ENCODE data around the gene SUGCT.

The SUGCT gene

DNA sequence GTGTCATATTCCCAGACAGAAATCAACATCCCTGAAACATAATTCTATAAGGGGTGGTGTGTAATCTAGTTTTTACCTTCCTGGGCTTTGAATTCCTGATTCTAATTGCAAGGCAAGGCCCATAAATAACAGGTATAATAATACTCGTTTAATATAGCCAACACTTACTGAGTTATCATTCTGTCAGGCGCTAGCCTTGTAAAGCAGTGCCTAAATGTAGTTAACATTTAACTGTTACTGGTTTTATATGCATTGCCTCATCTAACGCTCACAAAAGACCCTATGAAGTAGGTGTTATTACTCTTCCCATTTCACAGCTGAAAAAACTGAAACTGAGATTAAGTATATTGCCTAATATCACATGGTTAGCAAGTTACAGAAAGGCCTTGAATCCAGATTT is 772.5 kb downstream of the SUGCT start:
- Histone ChIP-seq H3K36me3 (ENCODE audit: insufficient read depth, low read length) (no peaks in the 10 kb centered on the region), H3K4me1 (ENCODE audit: insufficient read depth, low read length, poor library complexity, severe bottlenecking) (no peaks in the 10 kb centered on the region), H3K9me2 (replicated peaks; ENCODE audit: low read depth, low read length) (no peaks in the 10 kb centered on the region), H3K79me2 (ENCODE audit: insufficient read depth, low read length) (no peaks in the 10 kb centered on the region), H3K27me3 (ENCODE audit: insufficient read depth, low read length, poor library complexity, severe bottlenecking) (no peaks in the 10 kb centered on the region), H3K9ac (ENCODE audit: low read depth, low read length, poor library complexity, severe bottlenecking) (no peak overlapping the region), H3K9me3 (ENCODE audit: insufficient read depth, low read depth, low read length) (no peaks in the 10 kb centered on the region), H4K20me1 (ENCODE audit: insufficient read depth, low read length, poor library complexity, severe bottlenecking) (no peaks in the 10 kb centered on the region), H3K4me2 (ENCODE audit: low read depth, low read length, poor library complexity, severe bottlenecking) (no peak overlapping the region), H3K4me3 (ENCODE audit: low read length, poor library complexity, severe bottlenecking) (no peak overlapping the region), H2AFZ (ENCODE audit: low read length) (no peak overlapping the region), H3F3A (ENCODE audit: low read depth) (no peaks in the 10 kb centered on the region)
- TF ChIP-seq, protein P1, sequence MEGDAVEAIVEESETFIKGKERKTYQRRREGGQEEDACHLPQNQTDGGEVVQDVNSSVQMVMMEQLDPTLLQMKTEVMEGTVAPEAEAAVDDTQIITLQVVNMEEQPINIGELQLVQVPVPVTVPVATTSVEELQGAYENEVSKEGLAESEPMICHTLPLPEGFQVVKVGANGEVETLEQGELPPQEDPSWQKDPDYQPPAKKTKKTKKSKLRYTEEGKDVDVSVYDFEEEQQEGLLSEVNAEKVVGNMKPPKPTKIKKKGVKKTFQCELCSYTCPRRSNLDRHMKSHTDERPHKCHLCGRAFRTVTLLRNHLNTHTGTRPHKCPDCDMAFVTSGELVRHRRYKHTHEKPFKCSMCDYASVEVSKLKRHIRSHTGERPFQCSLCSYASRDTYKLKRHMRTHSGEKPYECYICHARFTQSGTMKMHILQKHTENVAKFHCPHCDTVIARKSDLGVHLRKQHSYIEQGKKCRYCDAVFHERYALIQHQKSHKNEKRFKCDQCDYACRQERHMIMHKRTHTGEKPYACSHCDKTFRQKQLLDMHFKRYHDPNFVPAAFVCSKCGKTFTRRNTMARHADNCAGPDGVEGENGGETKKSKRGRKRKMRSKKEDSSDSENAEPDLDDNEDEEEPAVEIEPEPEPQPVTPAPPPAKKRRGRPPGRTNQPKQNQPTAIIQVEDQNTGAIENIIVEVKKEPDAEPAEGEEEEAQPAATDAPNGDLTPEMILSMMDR (conservative IDR thresholded peaks at IDR 0.05; ENCODE audit: low read length) = no peak
- TF ChIP-seq EZH2phosphoT487 (IDR thresholded peaks at IDR 0.05; ENCODE audit: borderline replicate concordance) = no peak

DNA sequence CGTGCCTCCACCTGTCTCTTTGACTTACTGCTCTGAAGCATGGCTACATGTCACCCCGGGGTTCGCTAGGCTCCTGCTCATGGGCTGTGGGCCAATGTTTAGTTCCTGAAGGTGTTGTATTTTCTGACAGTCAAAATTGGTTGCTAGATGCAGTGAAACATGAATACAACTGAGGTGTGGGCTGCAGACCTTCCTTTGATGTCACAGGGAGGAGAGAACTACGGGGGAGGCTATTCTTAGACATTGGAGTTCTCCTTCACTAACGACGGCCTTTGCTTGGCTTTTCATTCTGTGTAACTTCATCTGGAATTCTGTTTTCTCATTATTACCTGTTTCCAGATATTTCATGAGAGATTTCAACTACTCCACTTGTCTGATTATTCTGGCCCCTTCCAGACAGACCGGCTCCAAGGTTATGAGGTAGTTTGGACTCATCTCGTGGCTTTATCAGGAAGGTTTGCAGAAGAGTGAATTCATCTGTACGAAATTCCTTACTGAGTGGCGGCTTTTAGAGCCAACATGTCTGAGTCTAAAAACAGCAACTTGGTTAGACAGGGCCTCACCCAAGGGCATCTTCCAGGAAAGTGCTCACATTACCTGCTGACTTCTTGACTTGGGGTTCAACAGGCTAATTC is 774.7 kb downstream of the SUGCT start:
- no peak overlapping the region for H3K4me3 ChIP-seq (ENCODE audit: low read length, poor library complexity, severe bottlenecking)
- no peak overlapping the region for H3K4me2 ChIP-seq (ENCODE audit: low read depth, low read length, poor library complexity, severe bottlenecking)
- no peaks in the 10 kb centered on the region for H4K20me1 ChIP-seq (ENCODE audit: insufficient read depth, low read length, poor library complexity, severe bottlenecking)
- no peaks in the 10 kb centered on the region for H3K9me2 ChIP-seq (replicated peaks; ENCODE audit: low read depth, low read length)
- H3K9ac ChIP-seq (ENCODE audit: low read depth, low read length, poor library complexity, severe bottlenecking) = no peak overlapping the region
- H2AFZ ChIP-seq (ENCODE audit: low read length) = no peak overlapping the region
- H3K36me3 ChIP-seq (ENCODE audit: insufficient read depth, low read length) = no peaks in the 10 kb centered on the region
- TF ChIP-seq, protein P1 (conservative IDR thresholded peaks at IDR 0.05; ENCODE audit: low read length) = no peak
- no peak for TF ChIP-seq EZH2phosphoT487 (IDR thresholded peaks at IDR 0.05; ENCODE audit: borderline replicate concordance)
- no peaks in the 10 kb centered on the region for H3F3A ChIP-seq (ENCODE audit: low read depth)
- no peaks in the 10 kb centered on the region for H3K27me3 ChIP-seq (ENCODE audit: insufficient read depth, low read length, poor library complexity, severe bottlenecking)
- no peaks in the 10 kb centered on the region for H3K4me1 ChIP-seq (ENCODE audit: insufficient read depth, low read length, poor library complexity, severe bottlenecking)
- no peaks in the 10 kb centered on the region for H3K79me2 ChIP-seq (ENCODE audit: insufficient read depth, low read length)
- no peaks in the 10 kb centered on the region for H3K9me3 ChIP-seq (ENCODE audit: insufficient read depth, low read depth, low read length)
